GM12875 (cell line): ENCODE measurements around the gene RYR1.
A peak's percentile ranks its signal among the peaks of the same experiment; 100 is the strongest.

Source experiments
- H3K4me3 ChIP-seq: one replicate; pipeline ENCODE4 v1.5.1; 2011; ENCODE audit warnings: low read depth, low read length, control low read depth
- CTCF ChIP-seq: IDR thresholded peaks from 2 replicates; pipeline ENCODE4 v1.5.1; 2011; ENCODE audit warnings: low read depth, mild to moderate bottlenecking, control low read depth, inconsistent platforms, low read length, moderate library complexity, borderline replicate concordance; ENCODE audit not compliant: insufficient read depth

Gene RYR1

GRCh38 chr19:38538793-38539528, 105.5 kb downstream of the RYR1 start:
- H3K4me3 ChIP-seq, result no peak overlapping the region
- no peak for TF ChIP-seq CTCF

GRCh38 chr19:38539751-38540150, 106.3 kb downstream of the RYR1 start:
- TF ChIP-seq CTCF, result no peak
- H3K4me3 ChIP-seq, result no peak overlapping the region

- H3K4me3 ChIP-seq, result no peak overlapping the region
- no peak for TF ChIP-seq CTCF
Measured at GRCh38 chr19:38542040-38542439, 108.5 kb downstream of the RYR1 start.

- TF ChIP-seq CTCF, result no peak
- H3K4me3 ChIP-seq, result no peak overlapping the region
Measured at GRCh38 chr19:38543286-38543806, 109.9 kb downstream of the RYR1 start.

- no peak for TF ChIP-seq CTCF
- H3K4me3 ChIP-seq, result peak overlapping the region; percentile 31
Measured at GRCh38 chr19:38543807-38544568, 110.5 kb downstream of the RYR1 start.

GRCh38 chr19:38544569-38545315, 111.3 kb downstream of the RYR1 start:
- TF ChIP-seq CTCF, result peak; percentile 31; the same call in 1 of the 2 replicates
- no peak overlapping the region for H3K4me3 ChIP-seq
